B cell (primary cell): Measurements from ENCODE around the gene SIAH2. TPM values are rescaled to one million over a fixed set of nuclear protein-coding genes. Genes with fewer than 3 reads are reported as not detected.

Source experiments
- ATAC-seq: fragments of 200-7000 bp; cut with Tn5 transposase; one replicate; pipeline ENCODE4 v1.10.0; 2021; ENCODE audit warnings: low read depth, mild to moderate bottlenecking, moderate number of reproducible peaks, moderate library complexity
- CTCF ChIA-PET: fragments of 350-600 bp; sonication (Branson Sonifier 250); formaldehyde crosslinking; loops from one replicate; lab custom pipeline; 2021; ENCODE audit warnings: antibody characterized with exemption, inconsistent platforms; lab: Charles Lee
- POLR2A ChIA-PET: fragments of 350-600 bp; sonication (Branson Sonifier 250); formaldehyde crosslinking; loops from one replicate; lab custom pipeline; 2021; ENCODE audit warnings: antibody characterized with exemption; lab: Charles Lee
- DNase-seq: peaks from one replicate; pipeline ENCODE4 v3.0.0; 2013
- H2AFZ ChIP-seq: 2 replicates; pipeline ENCODE4 v1.6.1; 2012; ENCODE audit warnings: mild to moderate bottlenecking, low read depth, low read length; ENCODE audit not compliant: insufficient read depth, poor library complexity, severe bottlenecking
- H3K27ac ChIP-seq, 2 donors: 1 replicate in 1 of 2; 2 replicates in 1 of 2; pipeline ENCODE4 v1.5.1; 2012 to 2013; ENCODE audit warnings: low read length in 2 of 2, mild to moderate bottlenecking in 2 of 2, moderate library complexity in 1 of 2
- H3K27me3 ChIP-seq, 4 experiments: fragments of 200-600 bp in 1 of 4; sonication (generic) in 1 of 4; replicated peaks in 1 of 4; 1 replicate in 2 of 4; 2 replicates in 2 of 4; pipeline versions ENCODE4 v1.6.1 to v1.7.0; 2013 to 2016; ENCODE audit warnings: low read length in 3 of 4, mild to moderate bottlenecking in 2 of 4, mixed read lengths in 1 of 4, moderate library complexity in 1 of 4; ENCODE audit not compliant: insufficient read depth in 4 of 4, control insufficient read depth in 3 of 4; ENCODE audit errors: control extremely low read depth in 1 of 4
- H3K36me3 ChIP-seq, 2 experiments: replicated peaks in 1 of 2; 1 replicate in 1 of 2; 2 replicates in 1 of 2; pipeline versions ENCODE4 v1.6.1 to v1.7.1; 2013; ENCODE audit warnings: low read length in 1 of 2; ENCODE audit not compliant: insufficient read depth in 2 of 2, control insufficient read depth in 1 of 2; ENCODE audit errors: control extremely low read depth in 1 of 2, extremely low read depth in 1 of 2
- H3K4me1 ChIP-seq, 2 donors: fragments of 200-600 bp in 1 of 2; sonication (generic) in 1 of 2; 1 replicate in 1 of 2; 2 replicates in 1 of 2; pipeline versions ENCODE4 v1.5.1 to v1.6.1; 2013 to 2017; ENCODE audit warnings: low read length in 2 of 2; ENCODE audit not compliant: control insufficient read depth in 2 of 2, insufficient read depth in 2 of 2
- H3K4me2 ChIP-seq: replicated peaks from 2 replicates; pipeline ENCODE3; 2012; ENCODE audit warnings: mild to moderate bottlenecking, low read depth, low read length; ENCODE audit not compliant: poor library complexity, severe bottlenecking
- H3K4me3 ChIP-seq, 5 experiments: fragments of 200-600 bp in 1 of 5; sonication (generic) in 1 of 5; 1 replicate in 3 of 5; 2 replicates in 2 of 5; pipeline versions ENCODE4 v1.5.1 to v1.7.0; 2011 to 2016; ENCODE audit warnings: low read length in 4 of 5, mild to moderate bottlenecking in 4 of 5, low read depth in 2 of 5, control low read depth in 1 of 5, moderate library complexity in 1 of 5; ENCODE audit not compliant: insufficient read depth in 1 of 5; ENCODE audit errors: control extremely low read depth in 1 of 5, extremely low read depth in 1 of 5
- H3K79me2 ChIP-seq: fragments of 200-600 bp; sonication (generic); one replicate; pipeline ENCODE4 v1.6.0; 2016; ENCODE audit warnings: low read length; ENCODE audit not compliant: control insufficient read depth, insufficient read depth
- H3K9ac ChIP-seq: fragments of 200-600 bp; sonication (generic); 2 replicates; pipeline ENCODE4 v1.6.1; 2017; ENCODE audit warnings: mild to moderate bottlenecking, low read length, moderate library complexity
- H3K9me3 ChIP-seq, 3 donors: one replicate each; pipeline versions ENCODE4 v1.6.1 to v1.7.1; 2013; ENCODE audit warnings: low read length in 2 of 3; ENCODE audit not compliant: control insufficient read depth in 2 of 3, insufficient read depth in 1 of 3; ENCODE audit errors: control extremely low read depth in 1 of 3
- H4K20me1 ChIP-seq: 2 replicates; pipeline ENCODE4 v1.6.0; 2012; ENCODE audit warnings: mild to moderate bottlenecking, low read length; ENCODE audit not compliant: insufficient read depth, control insufficient read depth, poor library complexity, severe bottlenecking
- H3K27ac Mint-ChIP-seq: one replicate; pipeline ENCODE4 v1.8.0; 2021; ENCODE audit warnings: mixed read lengths
- H3K27me3 Mint-ChIP-seq: one replicate; pipeline ENCODE4 v1.8.0; 2021; ENCODE audit warnings: mixed read lengths
- H3K4me1 Mint-ChIP-seq: one replicate; pipeline ENCODE4 v1.8.0; 2021; ENCODE audit warnings: mixed read lengths
- H3K4me3 Mint-ChIP-seq: one replicate; pipeline ENCODE4 v1.8.0; 2021; ENCODE audit warnings: mixed read lengths
- H3K9me3 Mint-ChIP-seq: one replicate; pipeline ENCODE4 v1.8.0; 2022; ENCODE audit warnings: mixed read lengths; ENCODE audit not compliant: insufficient read depth
- CTCF ChIP-seq: fragments of 200-600 bp; IDR thresholded peaks from one replicate; pipeline ENCODE4 v1.8.0; 2022; ENCODE audit warnings: antibody characterized with exemption, mild to moderate bottlenecking
- EZH2 ChIP-seq: IDR thresholded peaks from 2 replicates; pipeline ENCODE4 v1.6.1; 2012; ENCODE audit warnings: borderline replicate concordance, low read depth, mild to moderate bottlenecking, moderate library complexity, low read length; ENCODE audit not compliant: insufficient read depth, poor library complexity, severe bottlenecking
- WGBS: methylation state at CpG from one replicate; pipeline ENCODE4 v1.1.5; 2013; ENCODE audit warnings: missing lambda C conversion rate; ENCODE audit not compliant: insufficient coverage; 5-methylcytosine and 5-hydroxymethylcytosine counted together
- intact Hi-C: fragments of 100-400 bp; cut with micrococcal nuclease; formaldehyde crosslinking; loops from one replicate; pipeline ENCODE4 v1.10.0; 2022
- polyA plus RNA-seq: library from polyadenylated mRNA; depleted of rRNA; stranded (reverse); fragments of >200 nt; gene quantifications from 2 replicates; pipeline ENCODE4 v1.2.3, GENCODE V29; 2012
- total RNA-seq, 2 donors: library from RNA; stranded (reverse); fragments of 120-200 nt in 1 of 2; gene quantifications; 1 replicate in 1 of 2; 2 replicates in 1 of 2; pipeline versions ENCODE4 v1.2.3 to v1.2.4, GENCODE V29; 2013 to 2022

SIAH2 gene
- total and polyA plus RNA-seq, 2 donors (not counting 1 experiment from before 2014, with no cell fraction given): 22.3 to 83.4 TPM

DNA sequence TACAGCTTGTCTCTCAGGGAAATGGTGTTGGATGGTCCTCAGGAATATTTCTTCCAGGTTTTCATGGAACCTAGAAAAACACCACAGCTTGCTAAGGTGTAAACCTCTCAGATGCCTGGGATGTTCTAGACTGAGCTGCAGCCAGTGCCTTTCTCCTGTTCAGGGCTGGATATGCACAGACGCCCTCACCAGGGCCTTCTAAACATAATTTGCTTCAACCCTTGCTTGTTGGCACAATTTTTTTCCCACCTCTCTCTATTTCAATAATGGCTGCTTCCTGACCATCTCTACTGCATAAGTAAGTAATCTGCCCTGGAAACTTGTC, 28.2 kb downstream of the SIAH2 start:
- ChIA-PET CTCF (interaction anchor here (0.9 kb wide), 1 partner anchor 14 kb away, joined by 3 read pairs; no protein-coding TSS in a partner anchor), POLR2A (no interaction called here)
- 86% methylated on average over 1 of the region's 1 CpG for WGBS
- Histone ChIP-seq H3K4me1 (peaks cover 14 to 21% of the 10 kb centered on the region in 2 donors), H3K79me2 (peaks cover 11% of the 10 kb centered on the region), H4K20me1 (no peaks in the 10 kb centered on the region), H3K4me2 (no peak overlapping the region), H3K9ac (no peak overlapping the region), H3K27me3 (no peaks in the 10 kb centered on the region), H3K27ac (no peak overlapping the region), H2AFZ (no peak overlapping the region), H3K4me3 (no peak overlapping the region), H3K9me3 (no peaks in the 10 kb centered on the region), H3K36me3 (no peaks in the 10 kb centered on the region)
- Mint-ChIP-seq H3K4me3 (no peak overlapping the region), H3K9me3 (no peaks in the 10 kb centered on the region), H3K4me1 (peaks cover 30% of the 10 kb centered on the region), H3K27me3 (no peaks in the 10 kb centered on the region), H3K27ac (no peak overlapping the region)
- no peak for DNase-seq
- no peak for TF ChIP-seq EZH2
- TF ChIP-seq CTCF: no peak
- ATAC-seq: no peak
- intact Hi-C loops: no loop called here

DNA sequence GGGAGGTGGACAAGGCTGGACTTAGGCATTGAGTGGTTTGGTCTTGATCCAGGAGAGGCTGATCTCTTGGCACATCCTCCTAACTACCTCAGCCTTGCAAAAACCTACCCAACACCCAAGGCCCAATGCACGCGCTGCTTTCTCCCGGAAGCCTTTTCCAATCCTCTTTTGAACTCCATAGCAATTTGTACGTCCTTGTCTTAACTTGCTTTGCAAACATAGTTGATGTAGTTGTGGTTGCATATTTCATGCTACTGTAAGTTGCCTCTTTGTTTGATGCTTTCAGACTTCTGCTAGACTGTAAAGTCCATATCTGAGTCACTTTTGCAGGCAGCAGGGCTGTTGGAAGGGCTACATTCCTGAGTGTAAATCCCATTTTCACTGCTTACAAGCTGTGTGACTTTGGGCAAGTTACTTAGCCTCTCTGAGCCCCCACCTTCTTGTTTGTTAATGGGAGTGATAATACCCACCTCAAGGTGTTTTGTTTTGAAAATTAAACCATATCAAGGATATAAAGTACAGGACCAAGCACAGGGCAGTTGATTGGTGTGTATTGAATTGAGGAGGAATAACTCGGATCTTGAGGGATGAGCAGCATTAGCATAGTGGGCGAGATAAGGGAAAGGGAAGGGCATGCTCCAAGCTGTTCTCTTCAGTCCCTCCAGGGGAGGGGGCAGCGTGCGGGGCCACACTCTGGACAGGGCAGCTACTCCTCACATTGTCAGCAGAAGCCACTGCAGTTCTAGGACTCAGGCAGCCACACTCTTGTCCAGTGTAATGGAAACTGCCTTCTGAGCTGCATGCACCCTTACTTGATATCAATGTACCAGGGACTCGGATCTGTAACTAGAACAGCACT, 28.8 kb downstream of the SIAH2 start:
- no peak overlapping the region for H3K4me3 ChIP-seq
- no peak for DNase-seq
- peaks cover 10 to 15% of the 10 kb centered on the region in 2 donors for H3K4me1 ChIP-seq
- POLR2A ChIA-PET: no interaction called here
- peaks cover 11% of the 10 kb centered on the region for H3K79me2 ChIP-seq
- Mint-ChIP-seq H3K9me3 (no peaks in the 10 kb centered on the region), H3K4me1 (peaks cover 25% of the 10 kb centered on the region), H3K27ac (no peak overlapping the region), H3K4me3 (no peak overlapping the region), H3K27me3 (no peaks in the 10 kb centered on the region)
- no peaks in the 10 kb centered on the region for H3K36me3 ChIP-seq
- H3K27me3 ChIP-seq: no peaks in the 10 kb centered on the region
- no peak overlapping the region for H3K9ac ChIP-seq
- H3K9me3 ChIP-seq: no peaks in the 10 kb centered on the region
- H3K4me2 ChIP-seq: no peak overlapping the region
- H3K27ac ChIP-seq: no peak overlapping the region
- H2AFZ ChIP-seq: no peak overlapping the region
- ATAC-seq: no peak
- intact Hi-C loops: no loop called here
- CTCF ChIA-PET: interaction anchor here (0.9 kb wide), 1 partner anchor 13 kb away, joined by 3 read pairs; no protein-coding TSS in a partner anchor
- H4K20me1 ChIP-seq: no peaks in the 10 kb centered on the region
- TF ChIP-seq EZH2 (no peak), CTCF (no peak)
- 100% methylated on average over 3 of the region's 9 CpGs for WGBS
